Measurements from ENCODE around the gene OSGIN1. TPM values are rescaled to one million over a fixed set of nuclear protein-coding genes. Genes with fewer than 3 reads are reported as not detected.

OSGIN1 gene
- total RNA-seq, 4 donors from 2014 or later: 5.9 to 15.7 (median 13.3) TPM

- ATAC-seq (ENCODE audit: low FRiP score) (no peak), DNase-seq (ENCODE audit: low spot score) (no peak)
- no peak for TF ChIP-seq CTCF (IDR thresholded peaks at IDR 0.05)
These were observed 30.5 kb downstream of the OSGIN1 start for GRCh38 chr16:83983491-83983890.

- no peak for DNase-seq (ENCODE audit: low spot score)
- TF ChIP-seq CTCF (IDR thresholded peaks at IDR 0.05): no peak
- no peak for ATAC-seq (ENCODE audit: low FRiP score)
These were observed 36.3 kb downstream of the OSGIN1 start for GRCh38 chr16:83989300-83989699.

GRCh38 chr16:83990492-83990891 is 37.5 kb downstream of the OSGIN1 start:
- DNase-seq (ENCODE audit: low spot score) (no peak), ATAC-seq (ENCODE audit: low FRiP score) (no peak)
- no peak for TF ChIP-seq CTCF (IDR thresholded peaks at IDR 0.05)

GRCh38 chr16:83992624-83993023 is 39.6 kb downstream of the OSGIN1 start:
- ATAC-seq (ENCODE audit: low FRiP score) (no peak), DNase-seq (ENCODE audit: low spot score) (no peak)
- no peak for TF ChIP-seq CTCF (IDR thresholded peaks at IDR 0.05)

- DNase-seq (ENCODE audit: low spot score) (no peak), ATAC-seq (ENCODE audit: low FRiP score) (no peak)
- no peak for TF ChIP-seq CTCF (IDR thresholded peaks at IDR 0.05)
These were observed 41.0 kb downstream of the OSGIN1 start for GRCh38 chr16:83994087-83994486.

- TF ChIP-seq CTCF (IDR thresholded peaks at IDR 0.05): no peak
- no peak for DNase-seq (ENCODE audit: low spot score)
- no peak for ATAC-seq (ENCODE audit: low FRiP score)
These were observed 41.7 kb downstream of the OSGIN1 start for GRCh38 chr16:83994703-83995102.

GRCh38 chr16:83995754-83996153 is 42.7 kb downstream of the OSGIN1 start:
- ATAC-seq (ENCODE audit: low FRiP score): no peak
- no peak for TF ChIP-seq CTCF (IDR thresholded peaks at IDR 0.05)
- DNase-seq (ENCODE audit: low spot score): no peak

Data from omental fat pad (tissue), 4 donors.